Osteoblast (primary cell): ENCODE measurements around the gene IL15RA. TPM values are rescaled to one million over a fixed set of nuclear protein-coding genes. Genes with fewer than 3 reads are reported as not detected.

ENCODE experiments used
- DNase-seq: peaks from one replicate; pipeline ENCODE4 v3.0.0; 2011; ENCODE audit warnings: low spot score, mixed read lengths; ENCODE audit not compliant: insufficient read length; ENCODE audit errors: missing footprints
- H2AFZ ChIP-seq: 2 replicates; pipeline ENCODE4 v1.6.0; 2011; ENCODE audit warnings: mild to moderate bottlenecking, low read length
- H3K27ac ChIP-seq: 2 replicates; pipeline ENCODE4 v1.5.1; 2011; ENCODE audit warnings: mild to moderate bottlenecking, low read depth, low read length, moderate library complexity
- H3K27me3 ChIP-seq: 2 replicates; pipeline ENCODE4 v1.6.0; 2012; ENCODE audit warnings: mild to moderate bottlenecking, control low read depth, inconsistent platforms, low read length, moderate library complexity; ENCODE audit not compliant: insufficient read depth
- H3K36me3 ChIP-seq: 2 replicates; pipeline ENCODE4 v1.5.1; 2011; ENCODE audit warnings: mild to moderate bottlenecking, low read length, control low read depth, moderate library complexity; ENCODE audit not compliant: insufficient read depth
- H3K4me1 ChIP-seq: 2 replicates; pipeline ENCODE4 v1.5.1; 2011; ENCODE audit warnings: mild to moderate bottlenecking, low read length, control low read depth, moderate library complexity; ENCODE audit not compliant: insufficient read depth
- H3K4me2 ChIP-seq: 2 replicates; pipeline ENCODE4 v1.6.0; 2011; ENCODE audit warnings: mild to moderate bottlenecking, low read length; ENCODE audit not compliant: insufficient read depth
- H3K4me3 ChIP-seq: fragments of 200-600 bp; sonication (generic); 3 replicates; pipeline ENCODE4 v1.5.1; 2012; ENCODE audit warnings: mild to moderate bottlenecking, low read length, inconsistent platforms; ENCODE audit not compliant: insufficient read depth
- H3K79me2 ChIP-seq: 2 replicates; pipeline ENCODE4 v1.6.0; 2012; ENCODE audit warnings: mild to moderate bottlenecking, low read length, control low read depth, inconsistent platforms; ENCODE audit not compliant: insufficient read depth
- H3K9me3 ChIP-seq: 2 replicates; pipeline ENCODE4 v1.5.1; 2011; ENCODE audit warnings: low read depth, low read length, control low read depth
- H4K20me1 ChIP-seq: 2 replicates; pipeline ENCODE4 v1.6.0; 2012; ENCODE audit warnings: mild to moderate bottlenecking, low read length, control low read depth; ENCODE audit not compliant: insufficient read depth
- CTCF ChIP-seq: IDR thresholded peaks from 2 replicates; pipeline ENCODE4 v1.5.1; 2011; ENCODE audit warnings: mild to moderate bottlenecking, low read depth, low read length, moderate library complexity; ENCODE audit errors: extremely low read depth
- total RNA-seq: library from RNA; depleted of rRNA; stranded (reverse); fragments of >200 nt; gene quantifications from 2 replicates; pipeline ENCODE4 v1.2.3, GENCODE V29; 2012

Gene IL15RA
- total RNA-seq, 1 donor: 1.1 TPM

GRCh38 chr10:5981529-5981928 lies 4.2 kb upstream of the IL15RA start:
- Histone ChIP-seq H3K4me2 (no peak overlapping the region), H3K36me3 (no peaks in the 10 kb centered on the region), H2AFZ (no peak overlapping the region), H3K79me2 (no peaks in the 10 kb centered on the region), H3K4me1 (no peaks in the 10 kb centered on the region), H4K20me1 (no peaks in the 10 kb centered on the region), H3K4me3 (no peak overlapping the region), H3K27ac (no peak overlapping the region), H3K9me3 (no peaks in the 10 kb centered on the region), H3K27me3 (no peaks in the 10 kb centered on the region)
- no peak for TF ChIP-seq CTCF
- DNase-seq: no peak

GRCh38 chr10:5978230-5978489 lies 817 bp upstream of the IL15RA start:
- TF ChIP-seq CTCF: no peak
- no peak overlapping the region for H2AFZ ChIP-seq

GRCh38 chr10:5976512-5977470 lies 552 bp downstream of the IL15RA start:
- no peaks in the 10 kb centered on the region for H3K36me3 ChIP-seq
- no peaks in the 10 kb centered on the region for H3K27me3 ChIP-seq
- no peak for TF ChIP-seq CTCF
- H3K27ac ChIP-seq: no peak overlapping the region
- no peaks in the 10 kb centered on the region for H4K20me1 ChIP-seq
- H3K4me3 ChIP-seq: peak overlapping the region; percentile 87
- no peaks in the 10 kb centered on the region for H3K9me3 ChIP-seq
- H3K79me2 ChIP-seq: no peaks in the 10 kb centered on the region
- peak; percentile 92 for DNase-seq
- peak overlapping the region; percentile 84 for H3K4me2 ChIP-seq
- peak overlapping the region; percentile 73 for H2AFZ ChIP-seq
- H3K4me1 ChIP-seq: no peaks in the 10 kb centered on the region

More at GRCh38 chr10:5978230-5978489, 817 bp upstream of the IL15RA start:
- no peaks in the 10 kb centered on the region for H3K4me1 ChIP-seq
- peak overlapping the region; percentile 87 for H3K4me3 ChIP-seq
- no peaks in the 10 kb centered on the region for H3K79me2 ChIP-seq
- H3K27me3 ChIP-seq: no peaks in the 10 kb centered on the region
- H4K20me1 ChIP-seq: no peaks in the 10 kb centered on the region
- no peaks in the 10 kb centered on the region for H3K9me3 ChIP-seq
- peak overlapping the region; percentile 84 for H3K4me2 ChIP-seq
- no peak for DNase-seq
- no peak overlapping the region for H3K27ac ChIP-seq
- no peaks in the 10 kb centered on the region for H3K36me3 ChIP-seq

- H3K4me3 ChIP-seq: peak overlapping the region; percentile 87
- no peak overlapping the region for H3K27ac ChIP-seq
- no peaks in the 10 kb centered on the region for H4K20me1 ChIP-seq
- peak; percentile 79 for DNase-seq
- no peaks in the 10 kb centered on the region for H3K79me2 ChIP-seq
- H3K4me1 ChIP-seq: no peaks in the 10 kb centered on the region
- peak overlapping the region; percentile 73 for H2AFZ ChIP-seq
- no peaks in the 10 kb centered on the region for H3K27me3 ChIP-seq
- no peak for TF ChIP-seq CTCF
- H3K9me3 ChIP-seq: no peaks in the 10 kb centered on the region
- H3K36me3 ChIP-seq: no peaks in the 10 kb centered on the region
- H3K4me2 ChIP-seq: peak overlapping the region; percentile 84
Measured at GRCh38 chr10:5975641-5976473, 1.5 kb downstream of the IL15RA start.
